Rectal smooth muscle tissue (tissue), 1 donor: ENCODE measurements around the gene PDSS1.
"Not testable (repeated sequence)": the region's sequence is repeated elsewhere in the genome, so short reads cannot be mapped to it uniquely, and the experiment has no call there.

Experiments
- H3K27ac ChIP-seq: one replicate; pipeline ENCODE4 v1.7.0; 2013; ENCODE audit warnings: low read depth, low read length, inconsistent platforms
- H3K27me3 ChIP-seq: one replicate; pipeline ENCODE4 v1.7.0; 2013; ENCODE audit warnings: low read length; ENCODE audit not compliant: control insufficient read depth, insufficient read depth
- H3K36me3 ChIP-seq: one replicate; pipeline ENCODE4 v1.7.0; 2013; ENCODE audit warnings: low read length; ENCODE audit not compliant: control insufficient read depth, insufficient read depth
- H3K4me1 ChIP-seq: one replicate; pipeline ENCODE4 v1.7.0; 2013; ENCODE audit warnings: low read length; ENCODE audit not compliant: control insufficient read depth, insufficient read depth
- H3K4me3 ChIP-seq: one replicate; pipeline ENCODE4 v1.7.0; 2013; ENCODE audit warnings: low read length
- H3K9ac ChIP-seq: one replicate; pipeline ENCODE4 v1.7.0; 2013; ENCODE audit warnings: low read length

Gene PDSS1

GRCh38 chr10:26759008-26759407, 61.5 kb downstream of the PDSS1 start:
- Histone ChIP-seq H3K27ac (no peak overlapping the region), H3K36me3 (peaks cover 5% of the 10 kb centered on the region), H3K4me3 (no peak overlapping the region), H3K27me3 (no peaks in the 10 kb centered on the region), H3K4me1 (no peaks in the 10 kb centered on the region), H3K9ac (no peak overlapping the region)

- Histone ChIP-seq H3K27me3 (no peaks in the 10 kb centered on the region), H3K4me1 (no peaks in the 10 kb centered on the region), H3K4me3 (no peak overlapping the region), H3K27ac (no peak overlapping the region), H3K36me3 (peaks cover 5% of the 10 kb centered on the region), H3K9ac (no peak overlapping the region)
Observed at GRCh38 chr10:26765549-26765948, 68.0 kb downstream of the PDSS1 start.

- Histone ChIP-seq H3K4me1 (no peaks in the 10 kb centered on the region), H3K9ac (no peak overlapping the region), H3K4me3 (no peak overlapping the region), H3K27me3 (no peaks in the 10 kb centered on the region), H3K27ac (no peak overlapping the region), H3K36me3 (no peaks in the 10 kb centered on the region)
Observed at GRCh38 chr10:26770069-26770468, 72.6 kb downstream of the PDSS1 start.

- Histone ChIP-seq H3K9ac (no peak overlapping the region), H3K4me1 (no peaks in the 10 kb centered on the region), H3K4me3 (no peak overlapping the region), H3K27ac (no peak overlapping the region), H3K27me3 (no peaks in the 10 kb centered on the region), H3K36me3 (no peaks in the 10 kb centered on the region)
Observed at GRCh38 chr10:26773633-26774032, 76.1 kb downstream of the PDSS1 start.

- Histone ChIP-seq H3K36me3 (no peaks in the 10 kb centered on the region), H3K4me3 (no peak overlapping the region), H3K4me1 (peaks cover 3% of the 10 kb centered on the region), H3K9ac (no peak overlapping the region), H3K27ac (no peak overlapping the region), H3K27me3 (no peaks in the 10 kb centered on the region)
Observed at GRCh38 chr10:26776258-26776657, 78.8 kb downstream of the PDSS1 start.

- Histone ChIP-seq H3K9ac (no peak overlapping the region), H3K4me1 (peaks cover 3% of the 10 kb centered on the region), H3K4me3 (no peak overlapping the region), H3K27ac (no peak overlapping the region), H3K36me3 (no peaks in the 10 kb centered on the region), H3K27me3 (no peaks in the 10 kb centered on the region)
Observed at GRCh38 chr10:26777686-26778085, 80.2 kb downstream of the PDSS1 start.

GRCh38 chr10:26779176-26779860, 81.8 kb downstream of the PDSS1 start:
- no peak overlapping the region for H3K27ac ChIP-seq
- peaks cover 3% of the 10 kb centered on the region for H3K4me1 ChIP-seq
- no peak overlapping the region for H3K4me3 ChIP-seq
- H3K27me3 ChIP-seq: no peaks in the 10 kb centered on the region
- H3K36me3 ChIP-seq: no peaks in the 10 kb centered on the region
- H3K9ac ChIP-seq: no peak overlapping the region

- Histone ChIP-seq H3K36me3 (no peaks in the 10 kb centered on the region), H3K27me3 (no peaks in the 10 kb centered on the region), H3K27ac (no peak overlapping the region), H3K4me1 (peaks cover 3% of the 10 kb centered on the region), H3K9ac (no peak overlapping the region), H3K4me3 (no peak overlapping the region)
Observed at GRCh38 chr10:26780106-26780792, 82.7 kb downstream of the PDSS1 start.

- Histone ChIP-seq H3K36me3 (no peaks in the 10 kb centered on the region), H3K4me3 (no peak overlapping the region), H3K27ac (no peak overlapping the region), H3K4me1 (peaks cover 3% of the 10 kb centered on the region), H3K27me3 (no peaks in the 10 kb centered on the region), H3K9ac (no peak overlapping the region)
Observed at GRCh38 chr10:26780793-26781601, 83.5 kb downstream of the PDSS1 start.

GRCh38 chr10:26781797-26782196, 84.3 kb downstream of the PDSS1 start:
- Histone ChIP-seq H3K27me3 (no peaks in the 10 kb centered on the region), H3K4me3 (no peak overlapping the region), H3K27ac (no peak overlapping the region), H3K4me1 (peaks cover 3% of the 10 kb centered on the region), H3K36me3 (no peaks in the 10 kb centered on the region), H3K9ac (no peak overlapping the region)

GRCh38 chr10:26787362-26787761, 89.9 kb downstream of the PDSS1 start:
- Histone ChIP-seq H3K27me3 (no peaks in the 10 kb centered on the region), H3K9ac (no peak overlapping the region), H3K36me3 (no peaks in the 10 kb centered on the region), H3K4me3 (no peak overlapping the region), H3K4me1 (no peaks in the 10 kb centered on the region), H3K27ac (no peak overlapping the region)

GRCh38 chr10:26789779-26790178, 92.3 kb downstream of the PDSS1 start:
- not testable (repeated sequence) for H3K4me3 ChIP-seq, H3K27me3 ChIP-seq, H3K4me1 ChIP-seq, H3K36me3 ChIP-seq, H3K27ac ChIP-seq, H3K9ac ChIP-seq
